AG04449 (cell line): ENCODE data around the gene ZNF441.

ENCODE experiments used
- CTCF ChIA-PET: fragments of 350-600 bp; formaldehyde crosslinking; extraction: SDS; loops from one replicate; lab custom pipeline; 2021; ENCODE audit warnings: antibody characterized with exemption; lab: Yijun Ruan, JAX
- POLR2A ChIA-PET: fragments of 400-600, 350-600 bp; formaldehyde crosslinking; extraction: SDS; loops from one replicate; lab custom pipeline; 2020; ENCODE audit warnings: antibody characterized with exemption, inconsistent platforms; lab: Yijun Ruan, JAX
- DNase-seq: peaks from one replicate; pipeline ENCODE4 v3.0.0-alpha.2; 2010; ENCODE audit warnings: low read depth, low spot score
- H3K4me3 ChIP-seq: 2 replicates; pipeline ENCODE4 v1.5.1; 2011; ENCODE audit warnings: low read depth, mild to moderate bottlenecking, control low read depth, low read length
- TF ChIP-seq, protein P1 (sequence below): IDR thresholded peaks from one replicate; pipeline ENCODE4 v1.5.1; 2011; ENCODE audit warnings: mild to moderate bottlenecking, moderate library complexity, low read length, control low read depth, inconsistent platforms; ENCODE audit not compliant: insufficient read depth; ENCODE audit errors: missing control alignments

Gene ZNF441

GRCh38 chr19:11833541-11833940 is 66.7 kb downstream of the ZNF441 start:
- H3K4me3 ChIP-seq, result no peak overlapping the region
- ChIA-PET CTCF (no interaction called here), POLR2A (no interaction called here)
- TF ChIP-seq, protein P1, sequence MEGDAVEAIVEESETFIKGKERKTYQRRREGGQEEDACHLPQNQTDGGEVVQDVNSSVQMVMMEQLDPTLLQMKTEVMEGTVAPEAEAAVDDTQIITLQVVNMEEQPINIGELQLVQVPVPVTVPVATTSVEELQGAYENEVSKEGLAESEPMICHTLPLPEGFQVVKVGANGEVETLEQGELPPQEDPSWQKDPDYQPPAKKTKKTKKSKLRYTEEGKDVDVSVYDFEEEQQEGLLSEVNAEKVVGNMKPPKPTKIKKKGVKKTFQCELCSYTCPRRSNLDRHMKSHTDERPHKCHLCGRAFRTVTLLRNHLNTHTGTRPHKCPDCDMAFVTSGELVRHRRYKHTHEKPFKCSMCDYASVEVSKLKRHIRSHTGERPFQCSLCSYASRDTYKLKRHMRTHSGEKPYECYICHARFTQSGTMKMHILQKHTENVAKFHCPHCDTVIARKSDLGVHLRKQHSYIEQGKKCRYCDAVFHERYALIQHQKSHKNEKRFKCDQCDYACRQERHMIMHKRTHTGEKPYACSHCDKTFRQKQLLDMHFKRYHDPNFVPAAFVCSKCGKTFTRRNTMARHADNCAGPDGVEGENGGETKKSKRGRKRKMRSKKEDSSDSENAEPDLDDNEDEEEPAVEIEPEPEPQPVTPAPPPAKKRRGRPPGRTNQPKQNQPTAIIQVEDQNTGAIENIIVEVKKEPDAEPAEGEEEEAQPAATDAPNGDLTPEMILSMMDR, result no peak
- no peak for DNase-seq
